LHCN-M2 (cell line): ENCODE results near the gene G3BP1. TPM values are rescaled to one million over a fixed set of nuclear protein-coding genes. Genes with fewer than 3 reads are reported as not detected.
A peak's percentile ranks its signal among the peaks of the same experiment; 100 is the strongest.
"Not testable (repeated sequence)": the region's sequence is repeated elsewhere in the genome, so short reads cannot be mapped to it uniquely, and the experiment has no call there.

ENCODE experiments used
- DNase-seq: peaks from one replicate; pipeline ENCODE4 v3.0.0-alpha.2; 2012; ENCODE audit warnings: low read depth
- total RNA-seq: library from RNA; depleted of rRNA; stranded (reverse); fragments of >200 nt; gene quantifications from 2 replicates; pipeline ENCODE4 v1.2.3, GENCODE V29; 2014

G3BP1 gene
- total RNA-seq, 1 experiment from 2014 or later: 203 TPM

GRCh38 chr5:151793358-151793757 is 21.6 kb downstream of the G3BP1 start:
- no peak for DNase-seq

- no peak for DNase-seq
These were observed 23.7 kb downstream of the G3BP1 start for GRCh38 chr5:151795426-151795825.

- DNase-seq: peak; percentile 49
These were observed 26.9 kb downstream of the G3BP1 start for GRCh38 chr5:151798674-151799073.

- DNase-seq: peak; percentile 36
These were observed 27.7 kb downstream of the G3BP1 start for GRCh38 chr5:151799407-151799806.

GRCh38 chr5:151800532-151800931 is 28.8 kb downstream of the G3BP1 start:
- no peak for DNase-seq

GRCh38 chr5:151805414-151806223 is 33.9 kb downstream of the G3BP1 start:
- DNase-seq: peak; percentile 33

- no peak for DNase-seq
These were observed 36.9 kb downstream of the G3BP1 start for GRCh38 chr5:151808451-151809169.

- peak; percentile 19 for DNase-seq
These were observed 38.7 kb downstream of the G3BP1 start for GRCh38 chr5:151810449-151810848.

- DNase-seq: peak; percentile 17
These were observed 39.1 kb downstream of the G3BP1 start for GRCh38 chr5:151810897-151811296.

- peak; percentile 28 for DNase-seq
These were observed 40.0 kb downstream of the G3BP1 start for GRCh38 chr5:151811593-151812321.

- peak; percentile 17 for DNase-seq
These were observed 41.1 kb downstream of the G3BP1 start for GRCh38 chr5:151812757-151813309.

GRCh38 chr5:151815051-151815450 is 43.3 kb downstream of the G3BP1 start:
- no peak for DNase-seq

- DNase-seq: no peak
These were observed 48.1 kb downstream of the G3BP1 start for GRCh38 chr5:151819830-151820229.

- no peak for DNase-seq
These were observed 48.5 kb downstream of the G3BP1 start for GRCh38 chr5:151820271-151820670.

- DNase-seq: no peak
These were observed 49.1 kb downstream of the G3BP1 start for GRCh38 chr5:151820903-151821302.

GRCh38 chr5:151822141-151822540 is 50.4 kb downstream of the G3BP1 start:
- DNase-seq: no peak

GRCh38 chr5:151825445-151825844 is 53.7 kb downstream of the G3BP1 start:
- DNase-seq: peak; percentile 66

- DNase-seq: no peak
These were observed 57.6 kb downstream of the G3BP1 start for GRCh38 chr5:151829370-151829769.

GRCh38 chr5:151832843-151833242 is 61.1 kb downstream of the G3BP1 start:
- DNase-seq: not testable (repeated sequence)

GRCh38 chr5:151846765-151847164 is 75.0 kb downstream of the G3BP1 start:
- no peak for DNase-seq

- DNase-seq: no peak
These were observed 76.1 kb downstream of the G3BP1 start for GRCh38 chr5:151847871-151848270.

- no peak for DNase-seq
These were observed 83.9 kb downstream of the G3BP1 start for GRCh38 chr5:151855701-151856100.
